NCI-H2196 (cell line): ENCODE results near the gene PSG6.
"Not testable (repeated sequence)": the region's sequence is repeated elsewhere in the genome, so short reads cannot be mapped to it uniquely, and the experiment has no call there.

ENCODE experiments used
- DNase-seq: peaks from one replicate; lab custom pipeline; 2025; ENCODE audit not compliant: unreplicated experiment; lab: John Stamatoyannopoulos, UW

PSG6 gene

GRCh38 chr19:42912941-42913340 is 4.8 kb downstream of the PSG6 start:
- DNase-seq, result not testable (repeated sequence)

GRCh38 chr19:42911731-42912130 is 6.0 kb downstream of the PSG6 start:
- not testable (repeated sequence) for DNase-seq

- not testable (repeated sequence) for DNase-seq
Observed at GRCh38 chr19:42906162-42906561, 11.5 kb downstream of the PSG6 start.

GRCh38 chr19:42900561-42900960 is 17.1 kb downstream of the PSG6 start:
- not testable (repeated sequence) for DNase-seq

GRCh38 chr19:42899674-42900073 is 18.0 kb downstream of the PSG6 start:
- DNase-seq, result not testable (repeated sequence)

- not testable (repeated sequence) for DNase-seq
Observed at GRCh38 chr19:42899110-42899509, 18.6 kb downstream of the PSG6 start.

GRCh38 chr19:42898656-42899055 is 19.0 kb downstream of the PSG6 start:
- DNase-seq, result not testable (repeated sequence)

GRCh38 chr19:42897729-42898128 is 20.0 kb downstream of the PSG6 start:
- DNase-seq, result not testable (repeated sequence)

- not testable (repeated sequence) for DNase-seq
Observed at GRCh38 chr19:42890446-42890845, 27.2 kb downstream of the PSG6 start.

- DNase-seq, result not testable (repeated sequence)
Observed at GRCh38 chr19:42887876-42888445, 29.7 kb downstream of the PSG6 start.

- not testable (repeated sequence) for DNase-seq
Observed at GRCh38 chr19:42882730-42883129, 35.0 kb downstream of the PSG6 start.

GRCh38 chr19:42882010-42882409 is 35.7 kb downstream of the PSG6 start:
- DNase-seq, result not testable (repeated sequence)

GRCh38 chr19:42881279-42881678 is 36.4 kb downstream of the PSG6 start:
- not testable (repeated sequence) for DNase-seq

GRCh38 chr19:42880621-42881020 is 37.1 kb downstream of the PSG6 start:
- not testable (repeated sequence) for DNase-seq

- DNase-seq, result no peak
Observed at GRCh38 chr19:42879613-42880012, 38.1 kb downstream of the PSG6 start, which contains the start of gene PSG1. PSG1 (minus strand) TSS chr19:42879713; CDS start chr19:42879581, 132 bp downstream.

GRCh38 chr19:42876596-42876995 is 41.1 kb downstream of the PSG6 start:
- not testable (repeated sequence) for DNase-seq

GRCh38 chr19:42875881-42876280 is 41.8 kb downstream of the PSG6 start:
- not testable (repeated sequence) for DNase-seq

GRCh38 chr19:42874901-42875813 is 42.5 kb downstream of the PSG6 start:
- not testable (repeated sequence) for DNase-seq

GRCh38 chr19:42874136-42874535 is 43.6 kb downstream of the PSG6 start:
- DNase-seq, result not testable (repeated sequence)

GRCh38 chr19:42872608-42873007 is 45.1 kb downstream of the PSG6 start:
- DNase-seq, result no peak

GRCh38 chr19:42857544-42857867 is 60.2 kb downstream of the PSG6 start:
- DNase-seq, result no peak
